ENCODE measurements around the gene ADGRL2. TPM values are rescaled to one million over a fixed set of nuclear protein-coding genes. Genes with fewer than 3 reads are reported as not detected.

Gene ADGRL2
- total RNA-seq, 1 donor from 2014 or later: 85.4 TPM

- Mint-ChIP-seq H3K27me3 (ENCODE audit: unreplicated experiment) (no peaks in the 10 kb centered on the region), H3K36me3 (ENCODE audit: low read depth, unreplicated experiment) (no peaks in the 10 kb centered on the region), H3K9me3 (ENCODE audit: unreplicated experiment) (no peaks in the 10 kb centered on the region), H3K27ac (ENCODE audit: unreplicated experiment) (no peak overlapping the region), H3K4me3 (ENCODE audit: unreplicated experiment) (no peak overlapping the region), H3K4me1 (ENCODE audit: unreplicated experiment) (peaks cover 20% of the 10 kb centered on the region)
- no peak for DNase-seq (ENCODE audit: low spot score)
- TF ChIP-seq, protein P1, sequence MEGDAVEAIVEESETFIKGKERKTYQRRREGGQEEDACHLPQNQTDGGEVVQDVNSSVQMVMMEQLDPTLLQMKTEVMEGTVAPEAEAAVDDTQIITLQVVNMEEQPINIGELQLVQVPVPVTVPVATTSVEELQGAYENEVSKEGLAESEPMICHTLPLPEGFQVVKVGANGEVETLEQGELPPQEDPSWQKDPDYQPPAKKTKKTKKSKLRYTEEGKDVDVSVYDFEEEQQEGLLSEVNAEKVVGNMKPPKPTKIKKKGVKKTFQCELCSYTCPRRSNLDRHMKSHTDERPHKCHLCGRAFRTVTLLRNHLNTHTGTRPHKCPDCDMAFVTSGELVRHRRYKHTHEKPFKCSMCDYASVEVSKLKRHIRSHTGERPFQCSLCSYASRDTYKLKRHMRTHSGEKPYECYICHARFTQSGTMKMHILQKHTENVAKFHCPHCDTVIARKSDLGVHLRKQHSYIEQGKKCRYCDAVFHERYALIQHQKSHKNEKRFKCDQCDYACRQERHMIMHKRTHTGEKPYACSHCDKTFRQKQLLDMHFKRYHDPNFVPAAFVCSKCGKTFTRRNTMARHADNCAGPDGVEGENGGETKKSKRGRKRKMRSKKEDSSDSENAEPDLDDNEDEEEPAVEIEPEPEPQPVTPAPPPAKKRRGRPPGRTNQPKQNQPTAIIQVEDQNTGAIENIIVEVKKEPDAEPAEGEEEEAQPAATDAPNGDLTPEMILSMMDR (IDR thresholded peaks at IDR 0.05; ENCODE audit: unreplicated experiment): no peak
These were observed 121.2 kb downstream of the ADGRL2 start for GRCh38 chr1:81921851-81922462.

DNA sequence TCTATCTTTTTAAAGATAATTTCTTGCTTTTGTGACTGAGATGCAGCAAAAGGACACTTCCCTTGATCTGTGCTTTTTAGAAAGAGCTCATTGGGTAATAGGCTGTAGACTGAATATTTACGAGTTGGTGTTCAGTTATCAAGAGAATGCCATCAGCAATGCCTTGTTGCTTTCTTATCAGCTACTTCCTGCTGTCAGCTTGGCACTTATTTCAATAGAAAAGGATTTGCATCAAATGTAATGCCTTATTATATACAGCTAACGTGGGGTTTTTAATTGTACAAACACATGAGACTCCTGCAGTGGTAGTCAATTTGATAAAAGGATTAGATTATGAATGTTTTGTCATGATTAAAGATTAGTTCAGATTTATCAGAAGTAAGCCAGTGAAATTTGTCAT is 122.2 kb downstream of the ADGRL2 start:
- H3K9me3 Mint-ChIP-seq (ENCODE audit: unreplicated experiment): no peaks in the 10 kb centered on the region
- peaks cover 20% of the 10 kb centered on the region for H3K4me1 Mint-ChIP-seq (ENCODE audit: unreplicated experiment)
- no peaks in the 10 kb centered on the region for H3K36me3 Mint-ChIP-seq (ENCODE audit: low read depth, unreplicated experiment)
- no peak overlapping the region for H3K27ac Mint-ChIP-seq (ENCODE audit: unreplicated experiment)
- H3K4me3 Mint-ChIP-seq (ENCODE audit: unreplicated experiment): no peak overlapping the region
- TF ChIP-seq, protein P1 (IDR thresholded peaks at IDR 0.05; ENCODE audit: unreplicated experiment): no peak
- H3K27me3 Mint-ChIP-seq (ENCODE audit: unreplicated experiment): no peaks in the 10 kb centered on the region
- no peak for DNase-seq (ENCODE audit: low spot score)

DNA sequence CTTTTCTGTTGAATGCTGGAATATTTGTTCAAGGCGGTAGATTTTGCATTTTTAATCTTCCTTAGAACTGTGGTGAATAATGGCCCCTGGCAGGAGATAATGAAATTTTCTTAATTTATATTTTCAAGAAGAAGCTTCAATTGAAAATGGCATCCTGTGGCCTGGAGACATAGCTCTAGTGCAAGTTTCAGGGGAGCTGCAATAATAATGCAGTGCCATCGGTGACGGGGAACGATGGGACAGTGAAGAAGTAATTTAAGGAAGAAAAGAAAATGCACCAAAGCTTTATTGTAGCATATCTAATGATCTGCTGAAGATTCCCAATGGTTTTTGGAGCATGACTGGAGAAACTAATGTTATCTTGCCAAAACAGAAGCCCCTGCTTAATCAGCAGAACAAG is 128.4 kb downstream of the ADGRL2 start:
- Mint-ChIP-seq H3K4me1 (ENCODE audit: unreplicated experiment) (peaks cover 12% of the 10 kb centered on the region), H3K4me3 (ENCODE audit: unreplicated experiment) (no peak overlapping the region), H3K27ac (ENCODE audit: unreplicated experiment) (no peak overlapping the region), H3K36me3 (ENCODE audit: low read depth, unreplicated experiment) (no peaks in the 10 kb centered on the region), H3K27me3 (ENCODE audit: unreplicated experiment) (no peaks in the 10 kb centered on the region), H3K9me3 (ENCODE audit: unreplicated experiment) (no peaks in the 10 kb centered on the region)
- no peak for DNase-seq (ENCODE audit: low spot score)
- TF ChIP-seq, protein P1 (IDR thresholded peaks at IDR 0.05; ENCODE audit: unreplicated experiment): no peak

GRCh38 chr1:81936853-81937252 is 136.1 kb downstream of the ADGRL2 start:
- DNase-seq (ENCODE audit: low spot score): no peak
- Mint-ChIP-seq H3K27ac (ENCODE audit: unreplicated experiment) (no peak overlapping the region), H3K27me3 (ENCODE audit: unreplicated experiment) (peaks cover 2% of the 10 kb centered on the region)

DNA sequence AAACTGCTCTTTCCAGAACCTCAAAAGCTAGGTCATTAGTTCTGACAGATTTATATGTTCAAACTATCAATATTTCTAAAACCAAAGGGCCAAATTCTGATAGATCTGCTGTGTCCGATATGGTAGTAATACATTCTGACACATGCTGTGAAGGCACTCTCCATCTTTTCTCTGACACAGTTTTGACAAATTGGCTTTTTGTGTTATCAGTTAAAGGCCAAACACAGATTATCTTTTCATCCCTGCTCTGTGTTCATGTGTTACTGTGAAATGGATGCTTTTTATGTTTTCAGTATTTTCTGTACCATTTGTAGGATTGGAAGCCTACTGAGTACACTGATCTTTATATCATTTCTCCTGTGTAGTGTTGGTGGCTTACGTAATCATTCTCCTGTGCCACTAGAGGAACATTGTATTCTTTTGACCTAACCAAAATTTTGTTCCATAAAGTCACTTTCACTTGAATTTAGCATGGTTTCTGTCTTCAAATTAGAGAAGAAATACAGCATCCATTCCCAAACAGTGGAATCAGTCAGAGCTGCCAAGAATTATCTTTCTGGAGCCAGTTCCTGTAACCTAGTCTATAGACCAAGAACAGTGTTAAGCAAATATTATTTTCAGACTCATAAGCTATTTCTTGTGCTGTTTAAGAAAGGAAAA is 137.2 kb downstream of the ADGRL2 start:
- TF ChIP-seq, protein P1 (IDR thresholded peaks at IDR 0.05; ENCODE audit: unreplicated experiment): no peak

More at GRCh38 chr1:81936853-81937252, 136.1 kb downstream of the ADGRL2 start:
- Mint-ChIP-seq H3K36me3 (ENCODE audit: low read depth, unreplicated experiment) (no peaks in the 10 kb centered on the region), H3K9me3 (ENCODE audit: unreplicated experiment) (no peaks in the 10 kb centered on the region), H3K4me1 (ENCODE audit: unreplicated experiment) (peaks cover 9% of the 10 kb centered on the region), H3K4me3 (ENCODE audit: unreplicated experiment) (no peak overlapping the region)
- TF ChIP-seq, protein P1 (IDR thresholded peaks at IDR 0.05; ENCODE audit: unreplicated experiment): no peak

More for the DNA sequence above, 137.2 kb downstream of the ADGRL2 start:
- Mint-ChIP-seq H3K9me3 (ENCODE audit: unreplicated experiment) (no peaks in the 10 kb centered on the region), H3K4me1 (ENCODE audit: unreplicated experiment) (peaks cover 11% of the 10 kb centered on the region), H3K4me3 (ENCODE audit: unreplicated experiment) (no peak overlapping the region), H3K27ac (ENCODE audit: unreplicated experiment) (no peak overlapping the region), H3K36me3 (ENCODE audit: low read depth, unreplicated experiment) (no peaks in the 10 kb centered on the region), H3K27me3 (ENCODE audit: unreplicated experiment) (peaks cover 2% of the 10 kb centered on the region)
- no peak for DNase-seq (ENCODE audit: low spot score)
